ENCODE results near the gene CRTC3. TPM values are rescaled to one million over a fixed set of nuclear protein-coding genes. Genes with fewer than 3 reads are reported as not detected.
"Not testable (repeated sequence)": the region's sequence is repeated elsewhere in the genome, so short reads cannot be mapped to it uniquely, and the experiment has no call there.

The CRTC3 gene
- polyA plus RNA-seq, 1 donor = 28.5 TPM

DNA sequence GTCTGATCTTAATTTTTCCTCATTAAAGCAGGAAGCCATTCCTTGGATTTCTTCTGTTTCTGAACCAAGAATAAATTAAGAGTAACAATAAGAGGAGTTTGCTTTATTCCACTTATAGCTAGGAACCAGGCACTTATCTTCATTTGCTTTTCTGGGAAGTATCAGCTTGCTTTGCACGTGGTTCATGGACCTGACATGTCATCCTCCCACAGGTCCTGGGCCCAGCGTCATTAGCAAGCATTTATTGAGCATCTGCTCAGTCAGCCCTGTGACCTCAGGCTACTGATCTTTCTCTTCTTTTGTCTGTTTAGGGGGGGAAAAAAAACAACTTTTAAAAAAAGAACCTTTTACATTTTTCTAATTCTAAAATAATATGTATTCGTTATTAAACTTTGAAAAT lies 34.7 kb upstream of the CRTC3 start:
- peaks cover 65% of the 10 kb centered on the region for H3K36me3 ChIP-seq (ENCODE audit: control insufficient read depth, insufficient read depth, low read length)
- no peaks in the 10 kb centered on the region for H3K9me3 ChIP-seq (ENCODE audit: control insufficient read depth, low read depth, low read length)
- no peaks in the 10 kb centered on the region for H3K4me1 ChIP-seq (ENCODE audit: control insufficient read depth, insufficient read depth, low read length)
- WGBS (ENCODE audit: insufficient coverage, low lambda C conversion rate) = 100% methylated on average over 1 of the region's 3 CpGs
- DNase-seq = no peak
- H3K27ac ChIP-seq (ENCODE audit: low read length) = no peak overlapping the region
- H3K4me3 ChIP-seq (ENCODE audit: low read length) = no peak overlapping the region
- H3K27me3 ChIP-seq (ENCODE audit: control insufficient read depth, insufficient read depth, low read length) = no peaks in the 10 kb centered on the region

DNA sequence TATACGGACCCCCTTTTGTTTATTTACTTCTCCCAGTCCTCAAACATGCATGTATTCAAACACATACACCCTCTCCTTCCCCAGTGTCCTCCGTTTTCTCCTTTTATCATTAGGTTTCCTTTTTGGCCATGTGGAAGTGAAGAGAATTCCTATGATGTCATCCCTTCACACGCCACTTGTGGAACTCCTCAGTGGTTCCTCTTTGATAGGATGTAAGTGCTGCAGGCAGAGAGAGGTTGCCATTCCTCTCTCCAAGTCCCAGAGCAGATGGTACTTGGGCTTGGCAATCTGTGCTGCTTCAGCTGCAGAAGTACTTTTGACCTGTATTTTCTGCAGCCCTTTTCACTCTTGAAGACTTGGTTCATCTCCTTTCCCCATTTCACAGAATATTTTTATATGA lies 32.9 kb upstream of the CRTC3 start:
- Histone ChIP-seq H3K27me3 (ENCODE audit: control insufficient read depth, insufficient read depth, low read length) (no peaks in the 10 kb centered on the region), H3K4me1 (ENCODE audit: control insufficient read depth, insufficient read depth, low read length) (no peaks in the 10 kb centered on the region), H3K9me3 (ENCODE audit: control insufficient read depth, low read depth, low read length) (no peaks in the 10 kb centered on the region), H3K27ac (ENCODE audit: low read length) (no peak overlapping the region), H3K36me3 (ENCODE audit: control insufficient read depth, insufficient read depth, low read length) (peaks cover 63% of the 10 kb centered on the region), H3K4me3 (ENCODE audit: low read length) (no peak overlapping the region)
- 90% methylated on average over 2 of the region's 3 CpGs for WGBS (ENCODE audit: insufficient coverage, low lambda C conversion rate)
- DNase-seq = no peak

DNA sequence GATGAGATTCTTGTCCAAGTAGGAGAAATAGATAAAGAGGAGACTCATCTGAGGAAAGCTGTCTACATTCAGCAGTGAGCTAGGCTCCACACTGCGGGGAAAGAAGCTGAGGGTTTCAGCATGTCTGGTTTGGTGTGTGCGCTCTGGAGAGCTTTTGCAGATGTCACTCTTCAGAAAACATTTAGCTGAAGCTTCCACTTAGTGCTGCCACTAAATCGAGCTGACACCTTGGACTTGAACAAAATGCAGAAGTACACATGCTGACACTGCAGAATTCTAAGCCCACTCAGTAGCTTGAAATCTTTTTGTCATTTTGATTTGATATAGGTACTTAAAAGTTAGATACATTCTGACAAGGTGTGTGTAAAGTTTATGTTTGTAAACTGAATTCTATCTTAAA lies 32.3 kb upstream of the CRTC3 start:
- no peak overlapping the region for H3K4me3 ChIP-seq (ENCODE audit: low read length)
- no peaks in the 10 kb centered on the region for H3K27me3 ChIP-seq (ENCODE audit: control insufficient read depth, insufficient read depth, low read length)
- H3K36me3 ChIP-seq (ENCODE audit: control insufficient read depth, insufficient read depth, low read length) = peaks cover 62% of the 10 kb centered on the region
- no peak overlapping the region for H3K27ac ChIP-seq (ENCODE audit: low read length)
- H3K4me1 ChIP-seq (ENCODE audit: control insufficient read depth, insufficient read depth, low read length) = no peaks in the 10 kb centered on the region
- no CpG with 5 or more reads among the region's 3 CpGs for WGBS (ENCODE audit: insufficient coverage, low lambda C conversion rate)
- H3K9me3 ChIP-seq (ENCODE audit: control insufficient read depth, low read depth, low read length) = no peaks in the 10 kb centered on the region
- no peak for DNase-seq

DNA sequence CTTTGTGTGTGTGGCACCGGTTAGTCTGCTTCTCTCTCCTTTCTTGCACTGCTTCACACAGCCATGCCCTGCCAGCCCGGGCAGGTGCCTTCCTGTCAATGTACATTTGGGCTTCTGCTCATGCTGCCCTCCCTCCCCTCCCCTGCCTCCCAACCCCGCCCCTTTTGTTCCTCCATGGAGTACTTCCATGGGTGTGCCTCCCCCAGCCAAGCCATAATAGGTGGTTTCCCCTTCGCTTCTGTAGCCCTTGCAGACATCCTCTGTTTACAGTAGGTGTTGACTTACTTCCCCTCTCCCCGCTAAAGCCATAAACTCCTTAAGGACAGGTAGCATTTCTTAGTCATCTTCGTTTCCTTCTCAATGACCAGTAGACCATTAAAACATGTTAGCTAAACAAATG lies 31.8 kb upstream of the CRTC3 start:
- peak; percentile 4 to 63 for DNase-seq

DNA sequence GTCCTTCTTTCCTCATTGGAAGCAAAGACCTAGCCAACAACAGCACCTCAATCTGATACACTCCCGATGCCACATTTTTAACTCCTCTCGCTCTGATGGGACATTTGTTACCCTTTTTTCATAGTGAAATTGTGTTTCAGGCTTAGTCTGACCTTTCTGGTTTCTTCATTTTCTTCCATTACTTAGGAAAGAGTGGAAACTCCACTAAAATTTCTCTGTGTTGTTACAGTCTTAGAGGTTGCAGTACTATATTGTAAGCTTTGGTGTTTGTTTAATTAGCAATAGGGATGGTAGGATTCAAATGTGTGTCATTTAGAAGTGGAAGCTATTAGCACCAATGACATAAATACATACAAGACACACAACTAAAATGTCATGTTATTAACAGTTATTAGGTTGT lies 29.6 kb upstream of the CRTC3 start:
- H3K4me1 ChIP-seq (ENCODE audit: control insufficient read depth, insufficient read depth, low read length) = no peaks in the 10 kb centered on the region
- no peak for DNase-seq
- H3K4me3 ChIP-seq (ENCODE audit: low read length) = no peak overlapping the region
- H3K27ac ChIP-seq (ENCODE audit: low read length) = no peak overlapping the region
- H3K9me3 ChIP-seq (ENCODE audit: control insufficient read depth, low read depth, low read length) = no peaks in the 10 kb centered on the region
- WGBS (ENCODE audit: insufficient coverage, low lambda C conversion rate) = no CpG with 5 or more reads among the region's 2 CpGs
- peaks cover 47% of the 10 kb centered on the region for H3K36me3 ChIP-seq (ENCODE audit: control insufficient read depth, insufficient read depth, low read length)
- no peaks in the 10 kb centered on the region for H3K27me3 ChIP-seq (ENCODE audit: control insufficient read depth, insufficient read depth, low read length)

More for the DNA sequence above, 31.8 kb upstream of the CRTC3 start:
- no peaks in the 10 kb centered on the region for H3K9me3 ChIP-seq (ENCODE audit: control insufficient read depth, low read depth, low read length)
- H3K4me1 ChIP-seq (ENCODE audit: control insufficient read depth, insufficient read depth, low read length) = no peaks in the 10 kb centered on the region
- H3K27me3 ChIP-seq (ENCODE audit: control insufficient read depth, insufficient read depth, low read length) = no peaks in the 10 kb centered on the region
- WGBS (ENCODE audit: insufficient coverage, low lambda C conversion rate) = 0% methylated on average over 1 of the region's 6 CpGs
- H3K4me3 ChIP-seq (ENCODE audit: low read length) = no peak overlapping the region
- peaks cover 58% of the 10 kb centered on the region for H3K36me3 ChIP-seq (ENCODE audit: control insufficient read depth, insufficient read depth, low read length)
- H3K27ac ChIP-seq (ENCODE audit: low read length) = no peak overlapping the region

DNA sequence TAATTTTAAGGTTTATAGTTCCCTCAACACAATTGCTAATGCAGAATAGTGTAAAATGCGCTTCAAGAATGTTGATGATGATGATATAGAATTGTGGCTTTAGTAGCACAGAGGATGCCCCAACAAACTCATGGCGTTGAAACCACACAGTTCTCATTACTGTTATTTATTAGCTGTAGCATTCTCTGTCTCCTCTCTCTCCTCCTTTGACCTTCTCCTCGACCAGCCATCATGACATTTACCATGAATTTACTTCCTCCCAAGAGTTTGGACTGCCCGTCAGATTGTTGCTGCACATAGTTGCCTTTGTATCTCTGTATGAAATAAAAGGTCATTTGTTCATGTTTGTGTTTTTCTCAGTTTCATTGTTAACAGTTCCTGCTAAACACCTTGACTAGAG lies 27.8 kb upstream of the CRTC3 start:
- Histone ChIP-seq H3K36me3 (ENCODE audit: control insufficient read depth, insufficient read depth, low read length) (peaks cover 35% of the 10 kb centered on the region), H3K4me1 (ENCODE audit: control insufficient read depth, insufficient read depth, low read length) (no peaks in the 10 kb centered on the region), H3K9me3 (ENCODE audit: control insufficient read depth, low read depth, low read length) (no peaks in the 10 kb centered on the region), H3K27ac (ENCODE audit: low read length) (no peak overlapping the region), H3K27me3 (ENCODE audit: control insufficient read depth, insufficient read depth, low read length) (no peaks in the 10 kb centered on the region), H3K4me3 (ENCODE audit: low read length) (no peak overlapping the region)
- DNase-seq = no peak
- WGBS (ENCODE audit: insufficient coverage, low lambda C conversion rate) = 94% methylated on average over 2 of the region's 4 CpGs

DNA sequence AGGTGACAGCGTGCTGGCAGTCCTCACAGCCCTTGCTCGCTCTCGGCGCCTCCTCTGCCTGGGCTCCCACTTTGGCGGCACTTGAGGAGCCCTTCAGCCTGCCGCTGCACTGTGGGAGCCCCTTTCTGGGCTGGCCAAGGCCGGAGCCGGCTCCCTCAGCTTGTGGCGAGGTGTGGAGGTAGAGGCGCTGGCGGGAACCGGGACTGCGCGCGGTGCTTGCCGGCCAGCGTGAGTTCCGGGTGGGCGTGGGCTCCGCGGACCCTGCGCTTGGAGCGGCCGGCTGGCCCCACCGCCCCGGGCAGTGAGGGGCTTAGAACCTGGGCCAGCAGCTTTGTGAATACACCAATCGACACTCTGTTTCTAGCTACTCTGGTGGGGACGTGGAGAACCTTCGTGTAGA lies 18.9 kb upstream of the CRTC3 start:
- H3K27me3 ChIP-seq (ENCODE audit: control insufficient read depth, insufficient read depth, low read length); H3K27ac ChIP-seq (ENCODE audit: low read length); DNase-seq; H3K4me1 ChIP-seq (ENCODE audit: control insufficient read depth, insufficient read depth, low read length); H3K36me3 ChIP-seq (ENCODE audit: control insufficient read depth, insufficient read depth, low read length); H3K4me3 ChIP-seq (ENCODE audit: low read length): not testable (repeated sequence)
- WGBS (ENCODE audit: insufficient coverage, low lambda C conversion rate) = no CpG with 5 or more reads among the region's 29 CpGs
- peaks cover 10% of the 10 kb centered on the region for H3K9me3 ChIP-seq (ENCODE audit: control insufficient read depth, low read depth, low read length)

DNA sequence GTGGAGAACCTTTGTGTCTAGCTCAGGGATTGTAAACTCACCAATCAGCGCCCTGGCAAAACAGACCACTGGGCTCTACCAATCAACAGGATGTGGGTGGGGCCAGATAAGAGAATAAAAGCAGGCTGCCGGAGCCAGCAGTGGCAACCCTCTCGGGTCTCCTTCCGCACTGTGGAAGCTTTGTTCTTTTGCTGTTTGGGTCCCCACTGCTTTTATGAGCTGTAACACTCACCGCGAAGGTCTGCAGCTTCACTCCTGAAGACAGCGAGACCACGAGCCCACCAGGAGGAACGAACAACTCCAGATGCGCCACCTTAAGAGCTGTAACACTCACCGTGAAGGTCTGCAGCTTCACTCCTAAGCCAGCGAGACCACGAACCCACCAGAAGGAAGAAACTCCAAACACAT lies 18.5 kb upstream of the CRTC3 start:
- peaks cover 10% of the 10 kb centered on the region for H3K9me3 ChIP-seq (ENCODE audit: control insufficient read depth, low read depth, low read length)
- not testable (repeated sequence) for H3K36me3 ChIP-seq (ENCODE audit: control insufficient read depth, insufficient read depth, low read length); H3K4me3 ChIP-seq (ENCODE audit: low read length); DNase-seq; H3K27ac ChIP-seq (ENCODE audit: low read length); H3K27me3 ChIP-seq (ENCODE audit: control insufficient read depth, insufficient read depth, low read length); H3K4me1 ChIP-seq (ENCODE audit: control insufficient read depth, insufficient read depth, low read length)
- WGBS (ENCODE audit: insufficient coverage, low lambda C conversion rate) = no CpG with 5 or more reads among the region's 13 CpGs

DNA sequence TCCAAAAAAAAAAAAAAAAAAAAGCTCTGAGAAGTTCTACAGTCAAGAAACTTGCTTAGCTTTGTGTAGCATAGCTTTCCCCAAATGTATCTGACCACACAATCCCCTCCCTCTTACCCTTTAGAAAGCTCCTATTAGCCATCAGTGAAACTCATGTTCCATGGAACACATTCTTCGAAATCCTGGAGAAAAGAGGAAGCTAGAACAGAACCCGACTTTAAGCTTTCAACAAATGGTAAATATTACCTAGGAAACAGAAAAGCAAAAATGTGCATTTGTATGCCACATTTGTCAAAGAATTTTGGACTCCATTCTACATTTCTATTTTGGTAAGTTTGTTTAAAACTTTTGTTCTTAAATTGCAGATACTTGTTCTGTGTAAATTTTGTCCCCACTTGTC lies 17.4 kb upstream of the CRTC3 start:
- Histone ChIP-seq H3K4me1 (ENCODE audit: control insufficient read depth, insufficient read depth, low read length) (no peaks in the 10 kb centered on the region), H3K27me3 (ENCODE audit: control insufficient read depth, insufficient read depth, low read length) (no peaks in the 10 kb centered on the region), H3K4me3 (ENCODE audit: low read length) (no peak overlapping the region), H3K27ac (ENCODE audit: low read length) (no peak overlapping the region), H3K36me3 (ENCODE audit: control insufficient read depth, insufficient read depth, low read length) (no peaks in the 10 kb centered on the region), H3K9me3 (ENCODE audit: control insufficient read depth, low read depth, low read length) (peaks cover 10% of the 10 kb centered on the region)
- no peak for DNase-seq
- WGBS (ENCODE audit: insufficient coverage, low lambda C conversion rate) = no CpG with 5 or more reads among the region's 2 CpGs

DNA sequence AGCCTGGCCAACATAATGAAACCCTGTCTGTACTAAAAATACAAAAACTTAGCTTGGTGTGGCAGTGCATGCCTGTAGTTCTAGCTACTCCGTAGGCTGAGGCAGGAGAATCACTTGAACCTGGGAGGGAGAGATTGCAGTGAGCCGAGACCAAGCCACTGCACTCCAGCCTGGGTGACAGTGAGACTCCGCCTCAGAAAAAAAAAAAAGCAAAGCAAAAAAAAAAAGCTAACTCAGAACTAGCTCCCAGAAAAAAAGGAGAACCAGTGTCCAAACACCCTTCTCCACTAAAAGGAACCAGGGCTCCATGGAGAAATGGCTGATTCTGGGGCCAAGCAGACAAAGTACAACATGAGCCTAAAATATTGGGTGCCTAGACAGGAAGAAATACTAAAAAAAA lies 16.7 kb upstream of the CRTC3 start:
- no peak overlapping the region for H3K27ac ChIP-seq (ENCODE audit: low read length)
- no peak for DNase-seq
- H3K9me3 ChIP-seq (ENCODE audit: control insufficient read depth, low read depth, low read length) = peaks cover 10% of the 10 kb centered on the region
- no CpG with 5 or more reads among the region's 3 CpGs for WGBS (ENCODE audit: insufficient coverage, low lambda C conversion rate)
- H3K4me3 ChIP-seq (ENCODE audit: low read length) = no peak overlapping the region
- no peaks in the 10 kb centered on the region for H3K4me1 ChIP-seq (ENCODE audit: control insufficient read depth, insufficient read depth, low read length)
- H3K27me3 ChIP-seq (ENCODE audit: control insufficient read depth, insufficient read depth, low read length) = no peaks in the 10 kb centered on the region
- no peaks in the 10 kb centered on the region for H3K36me3 ChIP-seq (ENCODE audit: control insufficient read depth, insufficient read depth, low read length)

DNA sequence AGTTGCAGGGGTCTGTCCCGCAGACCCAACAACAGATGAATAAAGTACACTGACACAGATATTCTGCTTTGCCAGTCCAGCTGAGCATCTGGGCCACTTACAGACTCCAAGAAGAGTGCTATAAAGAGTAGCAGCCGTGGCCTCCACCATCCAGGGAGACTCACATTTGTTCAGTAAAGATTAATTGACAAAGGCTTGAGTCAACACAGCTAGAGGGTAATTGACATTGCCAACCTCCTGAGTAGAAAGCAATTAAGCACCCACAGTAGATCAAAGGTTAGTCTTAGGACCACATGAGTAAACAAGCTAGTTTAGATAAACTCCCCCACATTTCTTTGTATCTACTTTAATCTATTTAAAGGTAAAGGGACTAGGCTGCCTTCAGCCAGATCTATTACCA lies 16.3 kb upstream of the CRTC3 start:
- WGBS (ENCODE audit: insufficient coverage, low lambda C conversion rate) = no CpG with 5 or more reads among the region's 2 CpGs
- H3K4me3 ChIP-seq (ENCODE audit: low read length) = no peak overlapping the region
- H3K27ac ChIP-seq (ENCODE audit: low read length) = no peak overlapping the region
- no peaks in the 10 kb centered on the region for H3K36me3 ChIP-seq (ENCODE audit: control insufficient read depth, insufficient read depth, low read length)
- no peaks in the 10 kb centered on the region for H3K27me3 ChIP-seq (ENCODE audit: control insufficient read depth, insufficient read depth, low read length)
- peaks cover 10% of the 10 kb centered on the region for H3K9me3 ChIP-seq (ENCODE audit: control insufficient read depth, low read depth, low read length)
- no peaks in the 10 kb centered on the region for H3K4me1 ChIP-seq (ENCODE audit: control insufficient read depth, insufficient read depth, low read length)
- DNase-seq = no peak

Data from large intestine (tissue), 3 donors.